Ureter (tissue), 1 donor: ENCODE data around the gene RNU6-9. TPM values are rescaled to one million over a fixed set of nuclear protein-coding genes. Genes with fewer than 3 reads are reported as not detected.

Source experiments
- DNase-seq: peaks from one replicate; pipeline ENCODE4 v3.0.0-alpha.2; 2020; ENCODE audit warnings: low spot score
- total RNA-seq: library from RNA; stranded (reverse); gene quantifications from one replicate; pipeline ENCODE4 v1.2.4, GENCODE V29; 2023
- donor health status: DM: yes; HTN: yes; CAD: no.

Gene RNU6-9
- total RNA-seq, 1 donor from 2014 or later = not detected

DNA sequence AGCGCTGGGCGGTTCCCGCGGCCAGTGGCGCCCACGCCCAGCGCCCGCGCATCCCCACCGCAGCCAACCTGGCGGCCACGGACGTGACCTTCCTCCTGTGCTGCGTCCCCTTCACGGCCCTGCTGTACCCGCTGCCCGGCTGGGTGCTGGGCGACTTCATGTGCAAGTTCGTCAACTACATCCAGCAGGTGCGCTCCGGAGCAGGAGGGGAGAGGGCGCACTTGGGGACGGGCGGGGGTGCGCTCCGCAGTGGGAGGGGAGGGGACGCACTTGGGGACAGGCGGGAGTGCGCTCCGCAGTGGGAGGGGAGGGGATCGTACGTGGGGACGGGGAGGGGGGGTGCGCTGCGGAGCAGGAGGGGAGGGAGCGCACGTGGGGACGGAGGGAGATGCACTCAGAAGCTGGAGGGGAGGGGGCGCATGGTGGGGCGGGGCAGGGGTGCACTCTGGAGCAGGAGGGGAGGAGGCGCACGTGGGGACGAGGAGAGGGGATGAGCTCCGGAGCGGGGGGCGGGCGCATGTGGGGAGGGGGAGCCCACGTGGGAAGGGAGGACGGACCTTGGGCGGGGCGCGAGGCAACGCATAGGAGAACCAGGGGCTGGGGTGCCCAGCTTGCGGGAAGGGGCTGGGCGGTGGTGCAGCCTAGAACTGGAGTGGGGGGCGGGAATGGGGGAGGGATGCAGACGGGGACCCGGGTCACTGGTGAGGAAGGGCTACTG is 25.4 kb downstream of the RNU6-9 start:
- no peak for DNase-seq

DNA sequence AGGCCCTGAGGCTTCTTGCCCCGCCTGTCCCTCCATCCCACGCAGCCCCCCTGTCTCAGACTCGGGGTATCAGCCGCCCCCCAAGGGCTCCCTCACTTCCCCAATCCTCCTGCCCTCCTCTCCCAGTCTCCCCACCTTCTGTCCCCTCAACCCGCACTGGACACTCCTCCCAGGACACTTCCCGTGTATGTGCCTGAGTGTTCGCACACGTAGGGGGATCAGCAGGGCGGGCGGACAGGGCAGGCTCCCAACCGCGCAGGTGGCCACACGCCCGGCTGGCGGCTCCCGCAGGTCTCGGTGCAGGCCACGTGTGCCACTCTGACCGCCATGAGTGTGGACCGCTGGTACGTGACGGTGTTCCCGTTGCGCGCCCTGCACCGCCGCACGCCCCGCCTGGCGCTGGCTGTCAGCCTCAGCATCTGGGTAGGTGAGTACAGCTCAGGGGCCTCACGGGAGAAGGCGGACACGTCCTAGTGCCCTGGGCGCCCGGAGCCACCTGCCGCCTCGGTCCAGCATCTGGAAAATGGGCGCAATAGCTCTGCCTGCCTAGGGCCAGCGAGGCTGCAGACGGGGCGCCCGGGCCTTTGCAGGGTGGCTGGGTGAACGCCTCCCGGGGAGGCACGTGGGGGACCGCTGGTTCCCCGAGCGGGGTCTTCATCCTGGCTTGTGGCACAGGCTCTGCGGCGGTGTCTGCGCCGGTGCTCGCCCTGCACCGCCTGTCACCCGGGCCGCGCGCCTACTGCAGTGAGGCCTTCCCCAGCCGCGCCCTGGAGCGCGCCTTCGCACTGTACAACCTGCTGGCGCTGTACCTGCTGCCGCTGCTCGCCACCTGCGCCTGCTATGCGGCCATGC is 26.1 kb downstream of the RNU6-9 start:
- no peak for DNase-seq

DNA sequence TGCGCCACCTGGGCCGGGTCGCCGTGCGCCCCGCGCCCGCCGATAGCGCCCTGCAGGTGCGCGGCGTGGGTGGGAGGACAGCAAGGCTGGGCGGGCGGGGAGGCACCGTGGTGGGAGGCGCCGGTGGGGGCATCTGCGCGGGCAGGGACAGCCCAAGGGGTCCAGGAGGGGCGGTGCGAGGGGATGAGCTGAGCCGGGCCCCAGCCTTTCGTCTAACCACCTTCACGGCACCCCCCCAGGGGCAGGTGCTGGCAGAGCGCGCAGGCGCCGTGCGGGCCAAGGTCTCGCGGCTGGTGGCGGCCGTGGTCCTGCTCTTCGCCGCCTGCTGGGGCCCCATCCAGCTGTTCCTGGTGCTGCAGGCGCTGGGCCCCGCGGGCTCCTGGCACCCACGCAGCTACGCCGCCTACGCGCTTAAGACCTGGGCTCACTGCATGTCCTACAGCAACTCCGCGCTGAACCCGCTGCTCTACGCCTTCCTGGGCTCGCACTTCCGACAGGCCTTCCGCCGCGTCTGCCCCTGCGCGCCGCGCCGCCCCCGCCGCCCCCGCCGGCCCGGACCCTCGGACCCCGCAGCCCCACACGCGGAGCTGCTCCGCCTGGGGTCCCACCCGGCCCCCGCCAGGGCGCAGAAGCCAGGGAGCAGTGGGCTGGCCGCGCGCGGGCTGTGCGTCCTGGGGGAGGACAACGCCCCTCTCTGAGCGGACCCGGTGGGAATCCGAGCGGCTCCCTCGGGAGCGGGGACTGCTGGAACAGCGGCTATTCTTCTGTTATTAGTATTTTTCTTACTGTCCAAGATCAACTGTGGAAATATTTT is 27.0 kb downstream of the RNU6-9 start:
- DNase-seq = no peak

DNA sequence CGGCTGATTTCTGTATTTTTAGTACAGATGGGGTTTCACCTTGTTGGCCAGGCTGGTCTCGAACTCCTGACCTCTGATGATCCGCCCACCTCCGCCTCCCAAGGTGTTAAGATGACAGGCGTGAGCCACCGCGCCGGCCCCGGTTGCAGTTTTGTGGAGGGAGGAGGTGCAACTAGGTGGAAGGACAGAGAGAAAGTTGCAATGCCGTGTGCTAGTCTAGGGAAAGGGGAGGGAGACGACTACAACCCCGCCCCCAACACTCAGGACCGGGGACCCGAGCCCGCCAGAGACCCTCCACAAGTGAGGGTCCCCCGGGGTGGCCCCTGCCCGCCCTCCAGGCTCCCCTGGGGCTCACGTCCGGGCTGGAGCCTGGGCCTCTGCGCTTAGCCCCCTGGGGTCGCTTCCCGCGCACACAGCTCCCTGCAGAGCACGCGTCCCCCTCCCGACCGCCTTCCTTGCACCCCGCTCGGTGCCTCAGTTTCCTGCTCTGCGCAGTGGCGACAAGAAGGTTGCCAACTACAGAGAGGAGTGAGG is 31.3 kb downstream of the RNU6-9 start:
- DNase-seq = peak; percentile 51

DNA sequence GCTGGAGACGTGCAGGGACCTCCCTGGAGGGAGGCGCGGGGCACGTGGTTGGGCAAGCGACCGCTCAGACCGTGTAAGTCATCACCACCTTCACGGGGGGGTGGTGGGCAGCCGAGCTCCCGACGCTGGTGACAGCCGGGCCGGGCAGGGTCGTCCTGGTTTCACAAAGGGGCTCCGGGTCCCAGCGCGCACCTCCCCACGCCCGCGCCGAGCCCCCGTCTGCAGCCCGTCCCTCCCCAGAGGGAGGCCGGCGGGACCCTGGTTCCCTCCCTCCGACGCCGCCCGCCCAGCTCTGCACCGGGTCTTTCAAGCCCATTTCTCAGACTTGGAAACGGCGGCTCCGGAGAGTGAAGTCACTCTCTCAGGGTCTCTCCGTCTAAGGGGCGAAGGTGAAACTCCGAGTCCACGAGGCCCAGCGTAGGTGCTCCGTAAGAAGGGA is 31.8 kb downstream of the RNU6-9 start:
- peak; percentile 60 for DNase-seq

DNA sequence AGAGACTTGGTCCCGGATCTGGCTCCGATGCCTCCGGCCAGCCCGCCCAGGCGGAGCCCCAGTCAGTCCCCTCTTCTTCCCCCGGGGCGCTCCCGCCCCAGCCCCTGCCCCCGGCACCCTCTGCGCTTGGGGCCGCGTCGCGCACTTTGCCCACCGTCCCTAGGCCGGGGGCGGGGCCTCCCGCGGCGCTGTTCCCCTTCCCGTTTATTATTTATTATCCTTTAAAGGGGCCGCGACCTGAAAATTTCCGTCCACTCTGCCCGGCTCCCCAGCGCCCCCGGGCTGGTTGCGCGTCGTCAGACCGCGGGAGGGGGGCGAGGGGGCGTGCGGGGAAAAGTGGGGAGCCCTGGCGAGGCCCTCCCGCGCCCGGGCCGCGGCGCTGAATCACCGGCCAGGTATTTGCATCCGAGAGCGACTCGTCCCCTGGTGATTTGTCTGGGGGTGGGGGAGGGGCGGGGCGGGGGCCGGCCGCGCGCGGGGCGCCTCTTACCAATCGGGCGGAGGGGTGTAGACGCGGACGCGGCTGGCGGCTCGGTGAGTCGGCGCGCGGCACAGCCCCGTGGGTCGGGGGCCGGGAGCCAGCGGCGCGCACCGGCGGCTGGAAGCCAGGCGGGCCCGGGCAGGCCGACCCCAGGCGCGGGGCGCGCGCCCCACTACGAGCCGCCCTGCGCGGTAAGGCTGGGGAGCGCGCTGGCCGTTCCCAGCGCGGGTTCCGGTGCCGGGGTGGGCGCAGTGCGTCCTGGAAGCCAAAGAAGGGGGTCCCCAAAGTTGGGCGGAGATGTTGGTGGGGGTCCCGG is 32.4 kb downstream of the RNU6-9 start, which contains the start of gene ARID3A:
Gene ARID3A (plus strand): TSS at position 510 of the 797 bp plus-strand sequence. CDS start 3,494 bp downstream, outside the sequence.
- peak; percentile 82 for DNase-seq

DNA sequence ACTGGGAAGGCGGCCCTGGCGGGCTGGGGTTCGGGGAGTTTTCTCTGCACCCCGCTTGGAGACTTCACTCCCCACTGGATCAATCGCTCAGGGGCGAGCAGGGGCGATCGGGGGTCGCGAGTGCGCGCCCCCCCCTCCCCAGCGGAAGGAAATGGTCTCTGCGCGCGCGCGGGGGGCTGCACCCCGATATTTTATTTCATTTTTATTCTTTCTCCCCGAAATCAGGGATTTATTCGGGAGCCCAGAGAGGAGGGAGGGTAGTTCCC is 33.0 kb downstream of the RNU6-9 start:
- DNase-seq = no peak

DNA sequence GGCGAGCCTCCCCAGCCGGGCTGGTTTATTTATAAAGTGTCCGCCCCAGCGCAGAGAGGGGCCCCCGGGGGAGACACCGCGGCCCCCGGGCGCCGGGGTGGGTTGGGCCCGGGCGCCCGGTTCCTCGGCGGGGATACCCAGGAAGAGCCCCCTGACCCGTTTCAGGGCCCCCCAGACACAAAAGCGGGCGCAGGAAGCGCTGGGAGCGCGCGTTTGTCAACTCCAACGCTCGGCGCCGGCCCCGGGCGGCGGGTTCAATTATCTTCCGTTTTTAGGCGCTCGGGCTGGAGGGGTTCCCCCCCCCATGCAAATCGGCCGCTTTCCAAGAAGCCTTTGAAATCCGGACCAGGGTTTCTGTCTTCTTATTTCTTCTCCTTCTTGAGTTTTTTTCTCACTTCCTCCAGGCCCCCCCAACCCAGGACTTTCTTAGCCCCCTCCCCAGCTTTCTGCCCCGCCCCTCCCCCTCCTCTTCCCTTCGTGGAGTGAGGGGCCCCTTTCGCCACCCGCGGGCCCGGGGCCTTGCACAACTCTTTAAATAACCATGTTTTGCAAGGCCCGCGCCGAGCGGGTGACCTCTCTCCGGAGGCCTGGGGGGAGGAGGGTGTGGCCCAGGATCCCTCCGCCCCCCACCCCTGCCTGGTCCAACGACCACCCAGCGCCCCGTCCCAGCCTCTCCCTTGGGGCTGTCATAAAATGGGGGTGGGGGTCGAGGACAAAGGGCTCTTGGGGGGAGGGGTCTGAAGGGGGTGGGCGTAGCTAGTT is 33.5 kb downstream of the RNU6-9 start:
- DNase-seq = peak; percentile 74

DNA sequence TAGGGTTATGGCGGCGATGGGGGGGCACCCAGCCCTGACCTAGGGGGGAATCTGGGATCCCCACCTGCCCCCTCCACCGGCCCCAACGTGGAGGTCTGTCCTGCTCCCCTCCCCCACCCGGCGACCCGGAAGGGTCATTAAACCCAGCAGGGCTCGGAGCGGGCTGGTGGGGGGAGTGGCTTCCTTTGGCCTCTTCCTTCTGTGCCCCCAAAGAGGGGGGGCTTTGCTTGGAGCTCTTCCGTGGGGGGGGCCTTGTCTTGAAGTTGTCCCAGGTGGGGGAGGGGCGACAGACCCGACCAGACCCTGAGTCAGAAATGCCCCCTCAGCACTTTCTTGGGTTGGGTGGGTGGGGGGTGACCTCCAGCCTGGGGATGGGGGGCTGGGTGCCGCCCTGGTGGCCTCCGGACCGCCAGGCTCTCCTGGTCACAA is 34.1 kb downstream of the RNU6-9 start:
- DNase-seq = no peak

DNA sequence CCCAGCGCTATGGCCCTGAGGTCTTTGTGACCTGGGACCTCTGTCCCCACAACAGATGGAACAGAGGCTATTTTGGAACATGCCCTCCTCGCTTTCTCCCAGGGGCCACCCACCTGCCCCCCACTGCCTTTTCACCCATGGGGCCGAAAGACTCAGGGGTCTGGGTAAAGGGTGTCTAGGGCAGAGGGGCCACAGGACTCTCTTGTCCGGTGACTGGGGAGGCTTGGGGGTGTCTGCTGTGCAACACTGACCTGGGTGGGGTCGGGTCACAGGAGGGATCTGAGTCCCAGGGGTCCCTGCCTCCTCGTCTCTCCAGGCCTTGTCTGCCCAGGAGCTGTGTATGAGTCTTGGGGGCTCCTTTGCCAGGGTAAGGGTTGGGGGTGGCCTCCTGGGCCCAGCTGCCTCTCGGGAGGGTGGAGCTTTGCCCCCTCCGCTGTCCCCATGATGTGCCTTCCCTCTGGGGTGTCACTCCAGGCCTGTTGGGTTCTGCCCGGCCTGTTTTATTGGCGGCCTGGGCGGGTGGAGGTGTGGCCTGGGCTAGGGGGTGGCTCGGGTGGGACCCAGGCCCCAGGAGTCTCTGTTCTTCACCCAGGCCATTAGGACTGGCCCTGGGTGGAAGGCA is 34.6 kb downstream of the RNU6-9 start:
- DNase-seq = no peak

DNA sequence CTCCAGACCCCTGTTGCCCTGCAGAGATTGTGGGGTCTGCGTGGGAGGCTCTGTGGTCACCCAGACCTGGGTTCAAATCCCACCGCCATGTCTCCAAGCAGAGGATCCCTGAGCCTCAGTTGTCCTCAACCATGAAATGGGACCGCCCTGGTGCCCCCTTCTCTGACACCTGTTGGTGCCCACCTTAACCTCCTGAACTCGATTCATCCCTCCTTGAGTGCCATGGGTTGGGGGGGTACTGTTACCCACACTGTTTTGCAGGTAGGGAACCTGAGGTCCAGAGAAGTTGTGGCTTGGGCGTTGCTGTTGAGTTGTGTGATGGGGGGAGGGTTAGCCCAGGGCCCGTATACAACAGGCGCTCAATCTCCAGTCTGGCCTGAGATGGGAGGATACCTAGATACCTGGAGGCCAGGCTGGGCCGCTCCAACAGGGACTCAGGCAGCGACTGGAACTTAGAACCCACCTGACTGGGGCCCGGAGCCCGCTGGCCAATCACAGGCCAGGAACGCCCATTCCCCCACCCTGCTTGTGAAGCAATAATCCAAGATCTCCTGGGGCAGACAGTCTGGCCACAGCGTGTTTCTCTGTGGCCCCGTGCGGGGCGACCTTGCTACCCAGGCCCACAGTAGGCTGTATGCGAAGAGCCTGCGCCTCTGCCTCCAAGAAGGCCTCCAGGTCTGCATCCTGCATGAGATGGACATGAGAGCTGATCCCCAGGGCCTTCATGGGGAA is 35.4 kb downstream of the RNU6-9 start:
- DNase-seq = no peak

DNA sequence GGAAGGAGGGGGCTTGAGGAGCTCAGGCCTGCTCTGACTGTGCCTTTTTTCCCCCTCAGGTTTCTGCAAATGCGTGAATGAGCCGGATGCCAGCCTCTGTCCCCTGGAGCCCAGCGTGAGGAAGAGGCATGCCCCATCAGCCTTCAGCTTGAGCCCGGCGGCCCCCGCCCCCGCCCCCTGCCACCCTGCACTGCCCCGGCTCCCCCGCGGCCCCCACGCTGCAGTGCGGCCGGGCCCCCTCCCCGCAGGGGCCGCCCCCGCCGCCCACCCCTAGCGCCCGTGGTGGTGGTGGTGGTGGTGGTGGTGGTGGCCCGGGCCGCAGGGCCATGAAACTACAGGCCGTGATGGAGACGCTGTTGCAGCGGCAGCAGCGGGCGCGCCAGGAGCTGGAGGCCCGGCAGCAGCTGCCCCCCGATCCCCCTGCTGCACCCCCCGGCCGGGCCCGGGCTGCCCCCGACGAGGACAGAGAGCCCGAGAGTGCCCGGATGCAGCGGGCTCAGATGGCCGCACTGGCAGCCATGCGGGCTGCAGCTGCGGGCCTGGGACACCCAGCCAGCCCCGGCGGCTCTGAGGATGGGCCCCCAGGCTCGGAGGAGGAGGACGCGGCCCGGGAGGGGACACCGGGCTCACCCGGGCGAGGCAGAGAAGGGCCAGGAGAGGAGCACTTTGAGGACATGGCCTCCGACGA is 36.1 kb downstream of the RNU6-9 start:
- no peak for DNase-seq

DNA sequence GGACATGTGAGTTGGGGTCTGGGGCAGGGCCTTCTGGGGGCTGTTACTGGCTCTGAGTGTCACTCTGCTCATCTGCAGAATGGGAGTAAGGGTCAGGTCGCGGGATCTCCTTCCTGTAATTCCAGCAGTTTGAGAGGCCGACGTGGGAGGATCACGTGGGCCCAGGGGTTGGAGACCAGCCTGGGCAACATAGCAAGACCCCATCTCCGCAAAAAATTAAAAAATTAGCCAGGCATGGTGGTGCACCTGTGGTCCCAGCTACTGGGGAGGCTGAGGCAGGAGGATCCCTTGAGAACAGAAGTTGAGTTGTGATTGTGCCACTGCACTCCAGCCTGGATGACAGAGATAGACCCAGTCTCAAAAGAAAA is 36.6 kb downstream of the RNU6-9 start:
- DNase-seq = no peak

DNA sequence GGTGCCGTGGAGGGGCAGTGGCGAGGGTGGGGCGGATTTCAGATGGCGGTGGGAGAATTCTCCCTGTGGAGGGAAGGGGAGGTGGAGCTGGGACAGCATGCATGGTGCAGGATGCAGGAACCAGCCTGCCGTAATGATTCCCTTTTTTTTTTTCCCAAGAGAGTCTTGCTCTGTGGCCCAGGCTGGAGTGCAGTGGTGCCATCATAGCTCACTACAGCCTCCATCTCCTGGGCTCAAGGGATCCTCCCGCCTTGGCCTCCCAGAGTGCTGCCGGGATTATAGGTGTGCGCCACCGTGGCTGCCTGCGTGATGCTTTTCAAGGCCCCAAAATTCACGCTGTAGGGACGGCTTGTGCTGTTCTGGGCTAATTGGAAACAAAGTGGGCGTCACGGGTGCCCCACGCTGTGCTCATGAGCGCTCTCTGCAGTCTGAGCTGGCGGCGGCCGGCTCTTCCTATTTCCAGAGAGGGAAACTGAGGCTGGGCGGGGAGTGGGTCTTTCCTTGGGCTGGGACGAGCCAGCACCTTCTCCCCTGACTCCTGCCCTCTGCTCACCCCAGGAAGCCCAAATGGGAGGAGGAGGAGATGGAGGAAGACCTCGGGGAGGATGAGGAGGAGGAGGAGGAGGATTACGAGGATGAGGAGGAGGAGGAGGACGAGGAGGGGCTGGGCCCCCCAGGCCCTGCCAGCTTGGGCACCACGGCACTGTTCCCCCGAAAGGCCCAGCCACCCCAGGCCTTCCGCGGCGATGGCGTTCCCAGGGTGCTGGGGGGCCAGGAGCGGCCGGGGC is 38.8 kb downstream of the RNU6-9 start:
- DNase-seq = no peak

DNA sequence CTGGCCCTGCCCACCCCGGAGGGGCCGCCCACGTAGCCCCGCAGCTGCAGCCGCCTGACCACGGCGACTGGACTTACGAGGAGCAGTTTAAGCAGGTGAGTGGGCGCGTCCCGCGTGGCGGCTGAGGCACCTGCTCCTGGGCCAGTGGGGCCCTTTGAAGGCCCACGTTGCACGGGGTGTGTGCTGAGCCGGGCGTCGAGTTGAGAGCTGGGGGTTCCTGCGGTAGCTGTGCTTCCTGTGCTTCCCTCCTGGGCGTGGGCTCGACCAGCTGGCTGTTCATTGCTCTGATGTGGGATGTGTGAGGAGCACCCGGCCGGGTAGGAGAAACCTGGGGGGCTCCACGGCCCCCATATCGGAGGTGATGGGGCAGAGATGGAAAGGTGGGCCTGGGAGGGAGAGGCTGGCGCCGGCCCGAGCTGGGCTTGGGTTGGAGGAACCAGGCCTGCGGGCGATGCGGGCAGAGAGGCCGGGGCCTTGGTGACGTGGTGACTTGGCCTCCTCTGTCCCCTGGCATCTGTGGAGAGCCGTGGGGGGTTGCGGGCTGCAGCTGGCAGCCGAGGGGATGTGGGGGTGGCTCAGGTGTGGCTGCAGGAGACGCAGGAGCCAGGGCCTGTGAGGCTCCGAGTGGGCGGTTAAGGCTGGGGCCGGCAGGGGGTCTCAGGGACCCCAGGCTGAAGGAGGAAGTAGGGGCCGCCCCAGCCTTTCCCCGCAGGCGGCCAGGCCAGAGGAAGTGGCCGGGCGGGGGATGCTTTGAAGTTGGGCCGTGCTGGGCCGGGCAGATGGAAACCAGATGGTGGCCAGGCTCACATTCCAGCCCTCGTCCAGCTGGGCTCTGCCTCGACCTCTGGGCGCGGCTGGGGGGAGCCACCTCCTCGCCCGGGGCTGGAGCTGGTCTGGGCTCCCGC is 39.6 kb downstream of the RNU6-9 start:
- peak; percentile 79 for DNase-seq

DNA sequence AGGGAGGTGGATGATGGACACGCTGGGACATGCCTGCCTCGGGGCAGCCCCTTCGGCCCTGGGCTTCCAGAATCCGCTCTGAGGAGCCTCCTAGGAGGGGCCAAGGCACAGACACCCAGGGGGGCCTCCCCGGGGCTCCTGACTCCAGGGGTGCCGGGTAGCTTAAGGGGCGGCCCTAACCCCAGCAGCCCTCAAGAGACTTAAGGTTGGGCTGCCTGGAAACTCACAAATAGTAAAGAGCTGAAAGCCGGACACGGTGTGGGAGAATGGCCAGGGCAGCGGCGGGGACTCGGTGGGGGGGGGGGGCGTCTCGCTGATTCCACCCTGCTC is 40.2 kb downstream of the RNU6-9 start:
- no peak for DNase-seq
